Measurements from ENCODE around the gene ZNF862. TPM values are rescaled to one million over a fixed set of nuclear protein-coding genes. Genes with fewer than 3 reads are reported as not detected.

Gene ZNF862
- total RNA-seq, 6 donors from 2014 or later, result 7.1 to 31.4 (median 16.7) TPM

DNA sequence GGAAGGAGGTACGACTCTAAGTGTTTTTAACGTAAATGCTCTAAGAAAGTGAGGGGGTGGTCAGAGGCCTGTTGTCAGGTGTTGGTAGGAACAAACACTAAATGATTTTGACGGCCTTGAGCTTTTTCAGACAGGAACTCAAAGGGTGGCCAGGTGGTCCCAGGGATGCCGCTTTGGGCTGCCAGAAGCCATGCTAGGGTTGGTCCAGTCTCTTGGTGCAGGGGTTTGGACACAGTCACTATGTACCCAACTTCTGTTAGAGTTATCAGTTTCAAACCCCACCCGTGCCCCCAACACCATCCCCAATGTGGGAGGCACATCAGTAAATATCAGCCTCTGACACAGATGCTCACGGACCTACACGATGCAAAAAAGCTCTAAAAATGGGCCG lies 44.9 kb downstream of the ZNF862 start:
- H3K4me3 ChIP-seq, result no peak overlapping the region
- TF ChIP-seq, protein P1, sequence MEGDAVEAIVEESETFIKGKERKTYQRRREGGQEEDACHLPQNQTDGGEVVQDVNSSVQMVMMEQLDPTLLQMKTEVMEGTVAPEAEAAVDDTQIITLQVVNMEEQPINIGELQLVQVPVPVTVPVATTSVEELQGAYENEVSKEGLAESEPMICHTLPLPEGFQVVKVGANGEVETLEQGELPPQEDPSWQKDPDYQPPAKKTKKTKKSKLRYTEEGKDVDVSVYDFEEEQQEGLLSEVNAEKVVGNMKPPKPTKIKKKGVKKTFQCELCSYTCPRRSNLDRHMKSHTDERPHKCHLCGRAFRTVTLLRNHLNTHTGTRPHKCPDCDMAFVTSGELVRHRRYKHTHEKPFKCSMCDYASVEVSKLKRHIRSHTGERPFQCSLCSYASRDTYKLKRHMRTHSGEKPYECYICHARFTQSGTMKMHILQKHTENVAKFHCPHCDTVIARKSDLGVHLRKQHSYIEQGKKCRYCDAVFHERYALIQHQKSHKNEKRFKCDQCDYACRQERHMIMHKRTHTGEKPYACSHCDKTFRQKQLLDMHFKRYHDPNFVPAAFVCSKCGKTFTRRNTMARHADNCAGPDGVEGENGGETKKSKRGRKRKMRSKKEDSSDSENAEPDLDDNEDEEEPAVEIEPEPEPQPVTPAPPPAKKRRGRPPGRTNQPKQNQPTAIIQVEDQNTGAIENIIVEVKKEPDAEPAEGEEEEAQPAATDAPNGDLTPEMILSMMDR (IDR thresholded peaks at IDR 0.05), result no peak
- TF ChIP-seq EP300 (IDR thresholded peaks at IDR 0.05) (no peak), POLR2AphosphoS5 (IDR thresholded peaks at IDR 0.05) (no peak), POLR2A (IDR thresholded peaks at IDR 0.05) (no peak)
- DNase-seq, result no peak
- no peak overlapping the region for H3K27ac ChIP-seq
- WGBS, 2 donors, result 62 to 65% methylated on average over 8 of the region's 8 CpGs
- no peaks in the 10 kb centered on the region for H3K9me3 ChIP-seq
- ATAC-seq (ENCODE audit: low FRiP score in 2 of 2), result no peak
- peaks cover 0 to 19% (median 8%) of the 10 kb centered on the region in 4 donors for H3K4me1 ChIP-seq
- no peaks in the 10 kb centered on the region for H3K27me3 ChIP-seq
- H3K36me3 ChIP-seq, result peaks cover 0 to 4% (median 0%) of the 10 kb centered on the region in 4 donors

DNA sequence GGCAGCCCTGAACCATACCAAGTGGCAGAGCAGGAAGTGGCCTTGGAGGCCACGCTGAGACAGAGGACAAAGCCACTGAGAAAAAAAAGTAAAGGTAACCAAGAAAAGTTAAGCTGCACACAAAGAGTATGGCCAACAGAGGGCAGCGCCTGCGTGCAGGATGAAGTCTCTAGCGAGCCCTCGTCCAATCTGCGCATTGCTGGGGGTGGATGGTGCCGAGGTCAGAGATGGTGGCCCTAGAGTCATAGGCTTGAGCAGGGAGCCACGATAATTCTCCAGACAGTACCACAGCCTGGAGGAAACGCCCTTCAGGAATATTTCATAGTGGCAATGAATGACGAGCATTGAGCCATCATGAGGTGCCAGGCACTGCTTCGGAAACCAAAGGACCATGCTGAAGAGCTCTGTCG lies 45.3 kb downstream of the ZNF862 start:
- TF ChIP-seq, protein P1 (IDR thresholded peaks at IDR 0.05), result peak; percentile 44 to 72 (median 50)
- no peak for TF ChIP-seq POLR2AphosphoS5 (IDR thresholded peaks at IDR 0.05)
- peak; percentile 65 to 78 for ATAC-seq (ENCODE audit: low FRiP score in 2 of 2)
- Histone ChIP-seq H3K4me1 (peaks cover 0 to 19% (median 8%) of the 10 kb centered on the region in 4 donors), H3K9me3 (no peaks in the 10 kb centered on the region), H3K27ac (no peak overlapping the region), H3K36me3 (peaks cover 0 to 4% (median 0%) of the 10 kb centered on the region in 4 donors), H3K4me3 (no peak overlapping the region), H3K27me3 (no peaks in the 10 kb centered on the region)
- 22 to 28% methylated on average over 11 to 12 of the region's 12 CpGs for WGBS, 2 donors
- peak in 1 of 2 donors; percentile 72 for DNase-seq

DNA sequence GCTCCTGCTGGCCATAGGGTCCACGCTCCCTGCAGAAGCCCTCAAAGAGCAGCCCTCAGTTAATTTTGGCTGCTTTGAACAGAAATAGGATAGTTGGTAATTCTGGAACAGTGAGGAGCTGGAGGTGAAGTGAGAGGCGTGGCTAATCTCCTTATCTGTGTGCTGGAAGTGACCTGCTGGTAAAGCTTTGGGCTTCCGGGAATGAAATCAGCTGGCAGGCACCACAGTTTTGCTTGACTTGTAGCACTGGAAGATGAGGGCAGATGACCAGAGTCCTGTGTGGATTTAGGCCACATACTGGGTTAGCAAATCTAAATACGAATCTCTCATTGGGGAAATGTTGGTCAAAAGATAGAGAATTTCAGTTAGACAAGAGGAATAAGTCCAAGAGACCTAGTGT lies 45.8 kb downstream of the ZNF862 start:
- no peaks in the 10 kb centered on the region for H3K27me3 ChIP-seq
- no peaks in the 10 kb centered on the region for H3K9me3 ChIP-seq
- ATAC-seq (ENCODE audit: low FRiP score in 2 of 2), result peak in 1 of 2 donors; percentile 5
- H3K27ac ChIP-seq, result no peak overlapping the region
- no peak overlapping the region for H3K4me3 ChIP-seq
- DNase-seq, result peak in 1 of 2 donors; percentile 57
- WGBS, 2 donors, result 60 to 69% methylated on average over 4 of the region's 4 CpGs
- H3K36me3 ChIP-seq, result peaks cover 0 to 4% (median 0%) of the 10 kb centered on the region in 4 donors
- TF ChIP-seq POLR2A (IDR thresholded peaks at IDR 0.05), result no peak
- no peak for TF ChIP-seq EP300 (IDR thresholded peaks at IDR 0.05)
- TF ChIP-seq POLR2AphosphoS5 (IDR thresholded peaks at IDR 0.05), result no peak
- TF ChIP-seq, protein P1 (IDR thresholded peaks at IDR 0.05), result no peak
- peaks cover 0 to 19% (median 8%) of the 10 kb centered on the region in 4 donors for H3K4me1 ChIP-seq

DNA sequence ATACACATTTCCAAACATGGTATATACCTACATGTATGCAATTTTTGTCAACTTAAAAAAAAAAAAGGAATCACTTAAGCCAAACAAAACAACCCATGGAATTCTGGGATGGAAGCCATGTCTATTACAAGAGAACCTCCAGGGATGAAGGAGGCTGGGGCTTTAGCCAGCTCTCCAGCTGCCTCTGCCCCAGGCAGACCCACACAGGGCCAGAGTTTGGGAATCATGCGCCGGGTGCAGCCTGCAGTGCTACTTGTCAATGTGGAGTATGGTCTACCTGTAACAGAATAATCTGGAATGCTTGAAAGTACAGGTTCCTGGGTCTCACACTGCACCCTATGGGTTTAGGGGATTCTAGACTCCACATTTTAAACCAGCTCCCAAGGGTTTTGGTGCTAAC lies 46.4 kb downstream of the ZNF862 start:
- H3K36me3 ChIP-seq, result peaks cover 0 to under 1% (median 0%) of the 10 kb centered on the region in 4 donors
- H3K4me3 ChIP-seq, result no peak overlapping the region
- 86 to 91% methylated on average over 2 of the region's 2 CpGs for WGBS, 2 donors
- H3K27me3 ChIP-seq, result no peaks in the 10 kb centered on the region
- peaks cover 0 to 19% (median 8%) of the 10 kb centered on the region in 4 donors for H3K4me1 ChIP-seq
- H3K27ac ChIP-seq, result no peak overlapping the region
- peak in 1 of 2 donors; percentile 32 for ATAC-seq (ENCODE audit: low FRiP score in 2 of 2)
- no peak for DNase-seq
- TF ChIP-seq POLR2AphosphoS5 (IDR thresholded peaks at IDR 0.05) (no peak), POLR2A (IDR thresholded peaks at IDR 0.05) (no peak), EP300 (IDR thresholded peaks at IDR 0.05) (no peak)
- TF ChIP-seq, protein P1 (IDR thresholded peaks at IDR 0.05), result no peak
- no peaks in the 10 kb centered on the region for H3K9me3 ChIP-seq
